Activated T-cell treated with anti-CD3 and anti-CD28 coated beads, Interleukin-2, amount 50 U/mL, for 24 hours (primary cell): Measurements from ENCODE around the gene FAM98B.

ENCODE experiments used
- DNase-seq: peaks from one replicate; pipeline ENCODE4 v3.0.0-alpha.2; 2020
- H3K27ac Mint-ChIP-seq: 2 replicates; pipeline ENCODE4 v1.8.0; 2020; ENCODE audit warnings: mild to moderate bottlenecking, mixed read lengths
- H3K27me3 Mint-ChIP-seq: 2 replicates; pipeline ENCODE4 v1.8.0; 2020; ENCODE audit warnings: mixed read lengths
- H3K36me3 Mint-ChIP-seq: 2 replicates; pipeline ENCODE4 v1.8.0; 2020; ENCODE audit warnings: low read depth, mixed read lengths
- H3K4me1 Mint-ChIP-seq: 2 replicates; pipeline ENCODE4 v1.8.0; 2020; ENCODE audit warnings: low read depth, mixed read lengths
- H3K4me3 Mint-ChIP-seq: 2 replicates; pipeline ENCODE4 v1.8.0; 2020; ENCODE audit warnings: mild to moderate bottlenecking, moderate library complexity, mixed read lengths
- H3K9me3 Mint-ChIP-seq: 2 replicates; pipeline ENCODE4 v1.8.0; 2020; ENCODE audit warnings: mixed read lengths

Gene FAM98B

DNA sequence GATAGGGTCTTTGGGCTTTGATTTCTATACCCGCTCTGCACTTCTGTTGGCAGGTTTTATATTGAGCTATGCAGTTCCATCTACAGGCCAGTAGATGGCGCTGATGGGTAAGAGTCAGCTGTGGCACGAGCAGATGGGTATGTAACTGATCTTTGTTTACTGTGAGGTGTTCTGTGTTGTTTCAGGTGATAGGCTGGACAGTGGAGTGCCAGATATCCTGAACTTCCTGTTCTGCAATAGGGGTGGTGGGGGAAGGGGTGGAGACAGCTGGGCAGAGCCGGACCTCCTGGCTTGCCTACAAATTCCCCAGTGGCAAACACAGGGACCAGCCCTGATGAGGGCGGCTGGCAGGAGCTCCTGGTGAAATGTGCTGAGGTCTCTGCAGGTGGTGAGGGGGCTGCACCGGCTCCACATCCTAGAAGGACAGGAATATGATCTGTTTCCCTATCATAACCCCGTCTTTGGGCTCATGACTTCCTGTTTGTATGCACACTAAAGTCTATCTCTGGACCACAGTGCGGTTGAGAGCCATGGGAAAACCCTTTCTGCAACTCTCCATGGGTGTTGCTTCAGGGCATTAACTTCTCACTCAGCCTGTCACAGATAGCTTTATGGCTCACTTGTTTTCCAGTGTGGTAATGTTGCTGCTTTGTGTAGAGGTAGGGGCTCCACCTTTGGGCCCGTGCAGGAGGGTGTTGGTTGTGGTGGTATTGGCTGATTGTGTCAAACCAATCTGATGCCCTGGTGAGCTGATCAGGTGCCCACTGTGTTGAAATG lies 13.4 kb upstream of the FAM98B start:
- peaks cover 2% of the 10 kb centered on the region for H3K9me3 Mint-ChIP-seq
- H3K4me3 Mint-ChIP-seq, result no peak overlapping the region
- H3K4me1 Mint-ChIP-seq, result peaks cover 5% of the 10 kb centered on the region
- H3K36me3 Mint-ChIP-seq, result no peaks in the 10 kb centered on the region
- peak; percentile 52 for DNase-seq
- peak overlapping the region; percentile 50 for H3K27ac Mint-ChIP-seq
- H3K27me3 Mint-ChIP-seq, result peaks cover 29% of the 10 kb centered on the region

DNA sequence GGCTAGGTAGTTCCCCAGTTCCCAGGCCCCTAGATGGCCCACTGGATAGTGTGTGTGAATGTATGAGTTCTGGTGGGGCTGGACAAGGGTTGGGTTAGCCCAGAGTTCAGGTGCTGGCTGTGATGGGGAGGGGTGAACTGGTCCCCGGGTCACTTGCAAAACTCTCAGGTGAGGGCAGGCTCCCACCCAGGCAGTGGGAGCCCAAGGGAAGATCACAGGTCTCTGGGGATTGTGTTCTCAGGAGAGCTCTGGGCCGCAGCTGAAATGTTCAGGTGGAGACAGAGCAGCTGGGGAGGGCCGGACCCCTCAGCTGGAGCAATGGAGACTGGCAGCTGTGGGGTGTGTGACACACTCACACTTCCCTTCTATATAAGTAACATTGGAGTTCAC lies 12.8 kb upstream of the FAM98B start:
- peaks cover 27% of the 10 kb centered on the region for H3K27me3 Mint-ChIP-seq
- H3K4me3 Mint-ChIP-seq, result no peak overlapping the region
- peaks cover 5% of the 10 kb centered on the region for H3K4me1 Mint-ChIP-seq
- no peak for DNase-seq
- no peaks in the 10 kb centered on the region for H3K36me3 Mint-ChIP-seq
- H3K9me3 Mint-ChIP-seq, result peaks cover 2% of the 10 kb centered on the region
- H3K27ac Mint-ChIP-seq, result peak overlapping the region; percentile 50

GRCh38 chr15:38454696-38455090 lies 766 bp downstream of the FAM98B start:
- Mint-ChIP-seq H3K36me3 (peaks cover 35% of the 10 kb centered on the region), H3K9me3 (no peaks in the 10 kb centered on the region), H3K27me3 (no peaks in the 10 kb centered on the region), H3K4me3 (peak overlapping the region; percentile 97), H3K27ac (peak overlapping the region; percentile 97), H3K4me1 (peaks cover 43% of the 10 kb centered on the region)
- DNase-seq, result no peak

DNA sequence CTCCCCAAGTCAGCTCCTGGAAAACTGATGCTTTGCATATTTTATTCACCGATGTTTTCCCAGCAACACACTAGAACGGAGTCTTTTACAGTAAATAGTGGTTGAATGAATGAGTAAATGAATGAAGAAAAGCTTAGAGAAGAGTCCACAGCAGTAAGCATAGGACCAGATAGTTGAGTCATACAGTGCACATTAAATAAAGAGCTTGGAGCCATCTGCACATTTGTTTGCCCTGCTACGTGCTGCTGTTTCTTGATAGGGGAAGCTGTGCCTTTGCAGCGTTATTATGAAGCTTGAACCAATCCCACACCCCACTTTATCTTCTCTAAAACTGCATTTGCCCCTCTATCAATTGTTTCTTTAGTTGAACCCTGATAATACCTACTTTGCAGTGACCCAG lies 1.2 kb downstream of the FAM98B start:
- H3K27ac Mint-ChIP-seq, result peak overlapping the region; percentile 97
- H3K9me3 Mint-ChIP-seq, result no peaks in the 10 kb centered on the region
- DNase-seq, result no peak
- H3K27me3 Mint-ChIP-seq, result no peaks in the 10 kb centered on the region
- H3K36me3 Mint-ChIP-seq, result peaks cover 35% of the 10 kb centered on the region
- peaks cover 47% of the 10 kb centered on the region for H3K4me1 Mint-ChIP-seq
- peak overlapping the region; percentile 97 for H3K4me3 Mint-ChIP-seq

DNA sequence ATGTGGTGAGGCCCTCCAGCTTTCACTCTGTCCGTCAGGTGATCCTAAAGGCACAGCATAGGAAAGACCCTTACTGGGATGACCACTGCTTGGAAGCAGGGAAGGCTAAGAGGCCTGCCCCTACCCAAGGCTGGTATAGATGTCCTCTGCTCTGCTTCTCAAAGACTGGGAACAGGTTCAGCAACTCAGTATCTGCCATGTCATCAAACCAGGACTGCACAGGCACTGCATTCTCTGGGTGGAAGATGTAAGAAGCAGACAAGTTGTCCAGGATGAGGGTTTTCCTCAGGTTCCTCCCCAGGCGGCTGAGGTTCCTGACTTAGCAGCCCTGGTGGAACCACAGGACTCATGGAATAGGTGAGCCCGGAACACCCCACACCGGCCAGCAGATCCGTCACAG lies 4.7 kb downstream of the FAM98B start:
- Mint-ChIP-seq H3K4me1 (peaks cover 67% of the 10 kb centered on the region), H3K4me3 (no peak overlapping the region), H3K36me3 (peaks cover 35% of the 10 kb centered on the region), H3K9me3 (no peaks in the 10 kb centered on the region), H3K27me3 (no peaks in the 10 kb centered on the region), H3K27ac (no peak overlapping the region)
- no peak for DNase-seq

GRCh38 chr15:38459480-38459879 lies 5.6 kb downstream of the FAM98B start:
- no peak overlapping the region for H3K27ac Mint-ChIP-seq

DNA sequence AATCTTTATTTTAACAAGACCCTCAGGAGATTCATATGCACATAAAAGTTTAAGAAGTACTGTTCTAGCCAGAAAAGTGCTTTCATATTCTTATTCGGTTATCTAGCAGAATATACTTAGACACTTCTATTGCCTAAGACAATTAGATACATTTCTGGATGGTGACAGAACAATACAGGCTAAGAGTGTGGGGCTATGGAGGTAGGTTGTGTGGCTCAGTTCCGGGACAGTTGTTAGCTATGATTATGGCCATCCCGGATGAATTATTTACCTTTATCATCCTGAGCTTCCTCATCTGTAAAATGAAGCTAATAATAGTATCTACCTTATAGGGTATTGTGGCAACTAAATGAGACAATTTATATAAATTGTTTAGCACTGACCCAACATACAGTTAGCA lies 6.6 kb downstream of the FAM98B start:
- no peak for DNase-seq
- Mint-ChIP-seq H3K4me3 (no peak overlapping the region), H3K27ac (no peak overlapping the region), H3K27me3 (no peaks in the 10 kb centered on the region), H3K9me3 (no peaks in the 10 kb centered on the region), H3K4me1 (peaks cover 61% of the 10 kb centered on the region), H3K36me3 (peaks cover 26% of the 10 kb centered on the region)

More at GRCh38 chr15:38459480-38459879, 5.6 kb downstream of the FAM98B start:
- Mint-ChIP-seq H3K36me3 (peaks cover 29% of the 10 kb centered on the region), H3K4me1 (peaks cover 69% of the 10 kb centered on the region), H3K9me3 (no peaks in the 10 kb centered on the region), H3K4me3 (no peak overlapping the region), H3K27me3 (no peaks in the 10 kb centered on the region)
- DNase-seq, result no peak

GRCh38 chr15:38461066-38461833 lies 7.3 kb downstream of the FAM98B start:
- Mint-ChIP-seq H3K4me3 (no peak overlapping the region), H3K27me3 (no peaks in the 10 kb centered on the region), H3K9me3 (no peaks in the 10 kb centered on the region), H3K4me1 (peaks cover 54% of the 10 kb centered on the region), H3K27ac (no peak overlapping the region), H3K36me3 (peaks cover 28% of the 10 kb centered on the region)
- DNase-seq, result no peak

DNA sequence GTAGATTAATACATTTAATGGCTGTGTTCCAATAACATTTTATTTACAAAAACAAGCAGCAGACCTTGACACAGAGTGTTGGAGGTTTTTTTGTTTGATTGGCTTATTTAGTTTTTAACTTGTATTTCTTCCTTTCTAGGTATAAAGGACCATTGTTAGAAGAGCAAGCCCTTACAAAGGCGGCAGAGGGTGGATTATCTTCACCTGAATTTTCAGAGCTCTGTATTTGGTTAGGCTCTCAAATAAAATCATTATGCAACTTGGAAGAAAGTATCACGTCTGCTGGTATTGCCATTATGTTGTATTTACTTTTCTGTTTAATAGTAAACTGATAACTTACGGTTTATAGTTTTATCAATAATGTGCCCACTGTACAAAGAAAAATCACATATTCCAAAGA lies 10.0 kb downstream of the FAM98B start:
- Mint-ChIP-seq H3K4me3 (no peak overlapping the region), H3K27ac (no peak overlapping the region), H3K4me1 (peaks cover 34% of the 10 kb centered on the region), H3K9me3 (no peaks in the 10 kb centered on the region), H3K36me3 (peaks cover 32% of the 10 kb centered on the region), H3K27me3 (no peaks in the 10 kb centered on the region)
- no peak for DNase-seq

- DNase-seq, result no peak
- H3K36me3 Mint-ChIP-seq, result peaks cover 31% of the 10 kb centered on the region
- H3K4me1 Mint-ChIP-seq, result peaks cover 28% of the 10 kb centered on the region
- H3K27me3 Mint-ChIP-seq, result no peaks in the 10 kb centered on the region
- H3K9me3 Mint-ChIP-seq, result no peaks in the 10 kb centered on the region
- no peak overlapping the region for H3K4me3 Mint-ChIP-seq
- H3K27ac Mint-ChIP-seq, result no peak overlapping the region
Observed at GRCh38 chr15:38464675-38465074, 10.7 kb downstream of the FAM98B start.

- H3K27me3 Mint-ChIP-seq, result no peaks in the 10 kb centered on the region
Observed at GRCh38 chr15:38470816-38471215, 16.9 kb downstream of the FAM98B start.

GRCh38 chr15:38471974-38472373 lies 18.0 kb downstream of the FAM98B start:
- H3K27me3 Mint-ChIP-seq, result no peaks in the 10 kb centered on the region
- no peak for DNase-seq
- H3K9me3 Mint-ChIP-seq, result no peaks in the 10 kb centered on the region
- H3K4me3 Mint-ChIP-seq, result no peak overlapping the region
- H3K36me3 Mint-ChIP-seq, result peaks cover 73% of the 10 kb centered on the region
- H3K27ac Mint-ChIP-seq, result no peak overlapping the region
- H3K4me1 Mint-ChIP-seq, result peaks cover 4% of the 10 kb centered on the region

More at GRCh38 chr15:38470816-38471215, 16.9 kb downstream of the FAM98B start:
- H3K27ac Mint-ChIP-seq, result peak overlapping the region; percentile 1
- H3K9me3 Mint-ChIP-seq, result no peaks in the 10 kb centered on the region
- peaks cover 4% of the 10 kb centered on the region for H3K4me1 Mint-ChIP-seq
- peaks cover 69% of the 10 kb centered on the region for H3K36me3 Mint-ChIP-seq
- no peak overlapping the region for H3K4me3 Mint-ChIP-seq
- no peak for DNase-seq

GRCh38 chr15:38474155-38474757 lies 20.3 kb downstream of the FAM98B start:
- Mint-ChIP-seq H3K4me3 (no peak overlapping the region), H3K4me1 (peaks cover 11% of the 10 kb centered on the region), H3K9me3 (no peaks in the 10 kb centered on the region), H3K27ac (no peak overlapping the region), H3K27me3 (no peaks in the 10 kb centered on the region), H3K36me3 (peaks cover 74% of the 10 kb centered on the region)
- no peak for DNase-seq

DNA sequence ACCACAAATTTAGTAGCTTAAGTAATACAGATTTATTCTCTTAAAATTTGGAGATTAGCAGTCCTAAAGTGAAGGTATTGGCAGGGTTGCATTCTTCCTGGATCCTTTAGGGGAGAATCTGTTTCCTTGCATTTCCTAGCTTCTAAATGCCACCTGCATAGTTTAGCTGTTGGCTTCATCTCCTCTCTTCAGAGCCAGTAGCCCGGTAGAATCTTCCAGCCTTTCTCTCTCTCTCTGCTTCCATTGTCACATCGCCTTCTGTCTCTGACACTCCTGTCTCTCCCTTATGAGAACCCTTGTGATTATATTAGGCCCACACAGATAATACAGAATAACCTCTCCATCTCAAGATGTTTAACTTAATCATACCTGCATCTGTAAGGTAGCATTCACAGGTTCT lies 21.4 kb downstream of the FAM98B start:
- Mint-ChIP-seq H3K36me3 (peaks cover 78% of the 10 kb centered on the region), H3K27ac (no peak overlapping the region), H3K9me3 (no peaks in the 10 kb centered on the region)

GRCh38 chr15:38476120-38476519 lies 22.2 kb downstream of the FAM98B start:
- H3K27me3 Mint-ChIP-seq, result no peaks in the 10 kb centered on the region
- H3K9me3 Mint-ChIP-seq, result no peaks in the 10 kb centered on the region
- H3K27ac Mint-ChIP-seq, result no peak overlapping the region
- DNase-seq, result no peak
- H3K4me3 Mint-ChIP-seq, result no peak overlapping the region
- peaks cover 19% of the 10 kb centered on the region for H3K4me1 Mint-ChIP-seq
- peaks cover 75% of the 10 kb centered on the region for H3K36me3 Mint-ChIP-seq

More for the DNA sequence above, 21.4 kb downstream of the FAM98B start:
- no peak overlapping the region for H3K4me3 Mint-ChIP-seq
- no peaks in the 10 kb centered on the region for H3K27me3 Mint-ChIP-seq
- H3K4me1 Mint-ChIP-seq, result peaks cover 18% of the 10 kb centered on the region
- DNase-seq, result no peak
